Keratinocyte (primary cell): Measurements from ENCODE around the gene TMEM258. TPM values are rescaled to one million over a fixed set of nuclear protein-coding genes. Genes with fewer than 3 reads are reported as not detected.

Experiments used
- DNase-seq: peaks from one replicate; pipeline ENCODE4 v3.0.0-alpha.2; 2011; ENCODE audit warnings: low read depth, missing footprints, low spot score
- FAIRE-seq: peaks from 2 replicates; lab custom pipeline; 2011; peaks lifted over from hg19 to GRCh38; lab: Jason Lieb, UNC
- H2AFZ ChIP-seq: 2 replicates; pipeline ENCODE4 v1.6.0; 2012; ENCODE audit warnings: low read length, control low read depth, inconsistent platforms; ENCODE audit not compliant: control insufficient read depth
- H3K27ac ChIP-seq: 2 replicates; pipeline ENCODE4 v1.5.1; 2011; ENCODE audit warnings: low read length; ENCODE audit not compliant: control insufficient read depth, insufficient read depth
- H3K27me3 ChIP-seq: 3 replicates; pipeline ENCODE4 v1.6.0; 2011; ENCODE audit warnings: low read length; ENCODE audit not compliant: control insufficient read depth, insufficient read depth; ENCODE audit errors: extremely low read depth
- H3K36me3 ChIP-seq, 2 experiments: 2 replicates in 1 of 2; 3 replicates in 1 of 2; pipeline ENCODE4 v1.5.1; 2011; ENCODE audit warnings: low read length in 2 of 2, mild to moderate bottlenecking in 1 of 2; ENCODE audit not compliant: control insufficient read depth in 2 of 2, insufficient read depth in 2 of 2; ENCODE audit errors: extremely low read depth in 1 of 2
- H3K4me1 ChIP-seq: 3 replicates; pipeline ENCODE4 v1.5.1; 2011; ENCODE audit warnings: low read length; ENCODE audit not compliant: control insufficient read depth, insufficient read depth; ENCODE audit errors: extremely low read depth
- H3K4me2 ChIP-seq: 3 replicates; pipeline ENCODE4 v1.6.0; 2011; ENCODE audit warnings: low read depth, low read length; ENCODE audit not compliant: control insufficient read depth, insufficient read depth; ENCODE audit errors: extremely low read depth
- H3K4me3 ChIP-seq, 3 experiments: fragments of 200-600 bp in 1 of 3; sonication (generic) in 1 of 3; 2 replicates in 2 of 3; 3 replicates in 1 of 3; pipeline ENCODE4 v1.5.1; 2011 to 2016; ENCODE audit warnings: low read length in 3 of 3, mild to moderate bottlenecking in 3 of 3, control low read depth in 2 of 3, inconsistent platforms in 1 of 3, low read depth in 1 of 3, mixed read lengths in 1 of 3, mixed run types in 1 of 3, moderate library complexity in 1 of 3; ENCODE audit not compliant: control insufficient read depth in 2 of 3, insufficient read depth in 2 of 3; ENCODE audit errors: extremely low read depth in 1 of 3
- H3K79me2 ChIP-seq: 2 replicates; pipeline ENCODE4 v1.6.0; 2012; ENCODE audit warnings: low read length; ENCODE audit not compliant: control insufficient read depth, insufficient read depth
- H3K9ac ChIP-seq: 3 replicates; pipeline ENCODE4 v1.6.0; 2011; ENCODE audit warnings: low read length; ENCODE audit not compliant: control insufficient read depth, insufficient read depth; ENCODE audit errors: extremely low read depth
- H3K9me1 ChIP-seq: 3 replicates; pipeline ENCODE4 v1.6.0; 2011; ENCODE audit warnings: low read length; ENCODE audit not compliant: control insufficient read depth, insufficient read depth; ENCODE audit errors: extremely low read depth
- H3K9me3 ChIP-seq: 2 replicates; pipeline ENCODE4 v1.5.1; 2012; ENCODE audit warnings: low read depth, low read length; ENCODE audit not compliant: control insufficient read depth
- H4K20me1 ChIP-seq: 3 replicates; pipeline ENCODE4 v1.6.0; 2011; ENCODE audit warnings: low read length; ENCODE audit not compliant: control insufficient read depth, insufficient read depth; ENCODE audit errors: extremely low read depth
- EZH2 ChIP-seq: IDR thresholded peaks from one replicate; pipeline ENCODE4 v1.6.1; 2012; ENCODE audit warnings: inconsistent platforms, mild to moderate bottlenecking, low read length, moderate library complexity
- dilution Hi-C: fragments of 300-500 bp; cut with MboI; formaldehyde crosslinking; loops from one replicate; pipeline ENCODE4 v1.7.0; 2020; ENCODE audit warnings: low sequenced_read_pairs; ENCODE audit not compliant: extremely low pct_ligation_motif_present
- polyA plus RNA-seq, 5 experiments: library from polyadenylated mRNA; depleted of rRNA in 3 of 5; stranded (reverse) in 3 of 5; stranded (forward) in 1 of 5; unstranded in 1 of 5; fragments of >200 nt; gene quantifications; 1 replicate in 1 of 5; 2 replicates in 3 of 5; 3 replicates in 1 of 5; pipeline versions ENCODE4 v1.2.1 to v1.2.3, GENCODE V29; 2011 to 2012; ENCODE audit warnings: missing spikeins in 2 of 5, low read depth in 1 of 5, low replicate concordance in 1 of 5
- TF ChIP-seq, protein P1 (sequence below), 3 experiments: IDR thresholded peaks in 1 of 3; conservative IDR thresholded peaks in 1 of 3; optimal IDR thresholded peaks in 1 of 3; 2 replicates in 2 of 3; 3 replicates in 1 of 3; pipeline versions ENCODE3 to v1.5.1; 2011; ENCODE audit warnings: low read length in 3 of 3, mild to moderate bottlenecking in 3 of 3, moderate library complexity in 2 of 3, control low read depth in 1 of 3, inconsistent platforms in 1 of 3; ENCODE audit not compliant: insufficient read depth in 2 of 3; ENCODE audit errors: extremely low read depth in 1 of 3

Gene TMEM258
- polyA plus RNA-seq, 1 donor (not counting 4 experiments of a cell fraction or from before 2014, with no cell fraction given), result 249 TPM

DNA sequence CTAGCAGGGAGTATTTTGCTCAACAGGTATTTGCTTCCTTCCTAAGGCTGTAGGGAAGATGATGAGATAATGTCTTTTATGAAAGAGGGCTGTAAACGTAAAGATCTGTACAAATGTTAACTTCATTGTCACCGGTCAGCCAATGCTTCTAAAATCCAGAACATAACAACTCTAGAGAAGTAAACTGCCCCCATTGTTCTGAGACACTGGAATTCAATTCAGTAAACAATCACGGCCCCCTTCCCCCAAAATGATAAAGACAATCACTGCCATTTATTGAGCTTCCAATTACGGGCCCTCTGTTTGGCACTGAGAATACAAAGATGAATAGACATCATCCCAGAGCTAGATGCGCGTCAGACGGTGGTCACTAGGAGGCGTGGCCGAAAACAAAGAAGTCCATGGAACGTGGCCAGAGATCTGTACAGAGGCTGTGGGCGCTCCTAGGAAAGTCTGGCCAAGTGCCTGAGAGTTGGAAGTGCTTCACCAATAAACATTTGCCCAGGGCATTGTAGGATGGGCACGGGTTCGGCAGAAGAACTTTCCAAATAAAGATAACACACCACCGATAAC lies 576 bp downstream of the TMEM258 start:
- peak overlapping the region; percentile 83 to 99 (median 95) for H3K4me3 ChIP-seq
- peak overlapping the region; percentile 80 for H3K4me2 ChIP-seq
- FAIRE-seq (peak; percentile 41), DNase-seq (no peak)
- no peaks in the 10 kb centered on the region for H3K9me1 ChIP-seq
- peaks cover 6% of the 10 kb centered on the region for H4K20me1 ChIP-seq
- TF ChIP-seq, protein P1, sequence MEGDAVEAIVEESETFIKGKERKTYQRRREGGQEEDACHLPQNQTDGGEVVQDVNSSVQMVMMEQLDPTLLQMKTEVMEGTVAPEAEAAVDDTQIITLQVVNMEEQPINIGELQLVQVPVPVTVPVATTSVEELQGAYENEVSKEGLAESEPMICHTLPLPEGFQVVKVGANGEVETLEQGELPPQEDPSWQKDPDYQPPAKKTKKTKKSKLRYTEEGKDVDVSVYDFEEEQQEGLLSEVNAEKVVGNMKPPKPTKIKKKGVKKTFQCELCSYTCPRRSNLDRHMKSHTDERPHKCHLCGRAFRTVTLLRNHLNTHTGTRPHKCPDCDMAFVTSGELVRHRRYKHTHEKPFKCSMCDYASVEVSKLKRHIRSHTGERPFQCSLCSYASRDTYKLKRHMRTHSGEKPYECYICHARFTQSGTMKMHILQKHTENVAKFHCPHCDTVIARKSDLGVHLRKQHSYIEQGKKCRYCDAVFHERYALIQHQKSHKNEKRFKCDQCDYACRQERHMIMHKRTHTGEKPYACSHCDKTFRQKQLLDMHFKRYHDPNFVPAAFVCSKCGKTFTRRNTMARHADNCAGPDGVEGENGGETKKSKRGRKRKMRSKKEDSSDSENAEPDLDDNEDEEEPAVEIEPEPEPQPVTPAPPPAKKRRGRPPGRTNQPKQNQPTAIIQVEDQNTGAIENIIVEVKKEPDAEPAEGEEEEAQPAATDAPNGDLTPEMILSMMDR (optimal IDR thresholded peaks at IDR 0.05 in 1 of 3, IDR thresholded peaks at IDR 0.05 in 1 of 3, conservative IDR thresholded peaks at IDR 0.05 in 1 of 3; ENCODE audit: extremely low read depth in 1 of 3, insufficient read depth in 2 of 3, low read length in 3 of 3), result no peak
- TF ChIP-seq EZH2, result no peak
- H3K4me1 ChIP-seq, result peaks cover 11% of the 10 kb centered on the region
- peaks cover 61% of the 10 kb centered on the region for H3K79me2 ChIP-seq
- dilution Hi-C loops, result no loop called here
- peak overlapping the region; percentile 100 for H2AFZ ChIP-seq
- H3K27me3 ChIP-seq, result no peaks in the 10 kb centered on the region
- H3K27ac ChIP-seq, result peak overlapping the region; percentile 100
- peaks cover 25 to 33% of the 10 kb centered on the region in 2 experiments for H3K36me3 ChIP-seq
- peak overlapping the region; percentile 100 for H3K9ac ChIP-seq
- no peaks in the 10 kb centered on the region for H3K9me3 ChIP-seq

DNA sequence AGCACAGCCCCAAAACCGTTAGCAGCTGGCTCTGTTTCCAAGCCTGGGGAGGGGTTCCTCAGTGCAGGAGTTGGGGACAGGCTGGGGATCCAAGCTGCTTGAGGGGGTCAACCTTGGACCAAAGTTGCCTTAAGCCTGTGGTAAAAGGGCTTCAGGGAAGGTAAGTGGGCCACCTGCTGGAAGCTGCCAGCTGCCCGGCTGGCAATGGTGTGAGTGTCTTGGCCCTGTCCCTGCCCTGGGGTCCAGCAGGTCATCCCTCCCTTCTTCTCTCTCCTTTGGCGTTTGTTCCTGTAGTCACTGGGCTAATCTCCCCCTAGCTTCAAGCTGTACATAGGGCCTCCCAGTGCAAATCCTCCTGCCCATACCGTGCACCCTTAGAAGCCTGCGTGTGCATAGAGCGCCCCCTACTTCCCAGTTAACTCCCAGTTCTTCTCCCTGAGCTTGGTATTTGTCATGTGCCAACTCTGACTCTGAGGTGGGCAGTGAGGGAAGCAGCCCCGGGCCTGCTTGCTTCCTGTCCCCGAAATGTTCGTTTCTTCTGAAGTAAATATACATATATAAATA lies 4.4 kb downstream of the TMEM258 start:
- Histone ChIP-seq H3K9me3 (no peaks in the 10 kb centered on the region), H4K20me1 (peaks cover 6% of the 10 kb centered on the region), H3K36me3 (peaks cover 22 to 49% of the 10 kb centered on the region in 2 experiments), H3K4me1 (peaks cover 6% of the 10 kb centered on the region), H3K9ac (no peak overlapping the region), H3K9me1 (no peaks in the 10 kb centered on the region), H3K79me2 (peaks cover 26% of the 10 kb centered on the region), H3K4me3 (no peak overlapping the region), H3K27ac (no peak overlapping the region), H3K27me3 (no peaks in the 10 kb centered on the region), H2AFZ (no peak overlapping the region), H3K4me2 (no peak overlapping the region)
- DNase-seq (no peak), FAIRE-seq (no peak)
- dilution Hi-C loops, result no loop called here
- TF ChIP-seq, protein P1 (optimal IDR thresholded peaks at IDR 0.05 in 1 of 3, IDR thresholded peaks at IDR 0.05 in 1 of 3, conservative IDR thresholded peaks at IDR 0.05 in 1 of 3; ENCODE audit: extremely low read depth in 1 of 3, insufficient read depth in 2 of 3, low read length in 3 of 3), result peak; percentile 42 to 65 (median 52)
- no peak for TF ChIP-seq EZH2
